ENCODE measurements around the gene LSM14B.

LSM14B gene

GRCh38 chr20:62155428-62156253 is 33.4 kb downstream of the LSM14B start:
- Histone ChIP-seq H3K36me3 (ENCODE audit: control insufficient read depth, insufficient read depth, low read length) (peaks cover 6% of the 10 kb centered on the region), H3K27ac (ENCODE audit: insufficient read depth, low read length, poor library complexity, severe bottlenecking) (no peak overlapping the region), H3K9me3 (ENCODE audit: control insufficient read depth, low read length) (no peaks in the 10 kb centered on the region), H3K4me3 (ENCODE audit: insufficient read depth, low read depth, low read length, poor library complexity, severe bottlenecking) (no peak overlapping the region), H3K27me3 (replicated peaks; ENCODE audit: control insufficient read depth, insufficient read depth, low read length, poor library complexity, severe bottlenecking) (no peaks in the 10 kb centered on the region), H3K4me1 (ENCODE audit: control insufficient read depth, insufficient read depth, low read length, poor library complexity, severe bottlenecking) (peaks cover 7% of the 10 kb centered on the region)
- no peak for DNase-seq

GRCh38 chr20:62156254-62156556 is 33.9 kb downstream of the LSM14B start:
- peaks cover 9% of the 10 kb centered on the region for H3K36me3 ChIP-seq (ENCODE audit: control insufficient read depth, insufficient read depth, low read length)
- H3K4me3 ChIP-seq (ENCODE audit: insufficient read depth, low read depth, low read length, poor library complexity, severe bottlenecking), result no peak overlapping the region
- no peaks in the 10 kb centered on the region for H3K9me3 ChIP-seq (ENCODE audit: control insufficient read depth, low read length)
- H3K4me1 ChIP-seq (ENCODE audit: control insufficient read depth, insufficient read depth, low read length, poor library complexity, severe bottlenecking), result peaks cover 7% of the 10 kb centered on the region
- no peak overlapping the region for H3K27ac ChIP-seq (ENCODE audit: insufficient read depth, low read length, poor library complexity, severe bottlenecking)
- no peaks in the 10 kb centered on the region for H3K27me3 ChIP-seq (replicated peaks; ENCODE audit: control insufficient read depth, insufficient read depth, low read length, poor library complexity, severe bottlenecking)
- no peak for DNase-seq

- H3K27ac ChIP-seq (ENCODE audit: insufficient read depth, low read length, poor library complexity, severe bottlenecking), result no peak overlapping the region
- peak; percentile 44 to 58 (median 52) for DNase-seq
- no peaks in the 10 kb centered on the region for H3K9me3 ChIP-seq (ENCODE audit: control insufficient read depth, low read length)
- peaks cover 7% of the 10 kb centered on the region for H3K4me1 ChIP-seq (ENCODE audit: control insufficient read depth, insufficient read depth, low read length, poor library complexity, severe bottlenecking)
- H3K36me3 ChIP-seq (ENCODE audit: control insufficient read depth, insufficient read depth, low read length), result peaks cover 14% of the 10 kb centered on the region
- no peaks in the 10 kb centered on the region for H3K27me3 ChIP-seq (replicated peaks; ENCODE audit: control insufficient read depth, insufficient read depth, low read length, poor library complexity, severe bottlenecking)
- H3K4me3 ChIP-seq (ENCODE audit: insufficient read depth, low read depth, low read length, poor library complexity, severe bottlenecking), result no peak overlapping the region
Observed at GRCh38 chr20:62156592-62157386, 34.5 kb downstream of the LSM14B start.

- no peak overlapping the region for H3K4me3 ChIP-seq (ENCODE audit: insufficient read depth, low read depth, low read length, poor library complexity, severe bottlenecking)
- no peaks in the 10 kb centered on the region for H3K27me3 ChIP-seq (replicated peaks; ENCODE audit: control insufficient read depth, insufficient read depth, low read length, poor library complexity, severe bottlenecking)
- no peak for DNase-seq
- H3K36me3 ChIP-seq (ENCODE audit: control insufficient read depth, insufficient read depth, low read length), result peaks cover 16% of the 10 kb centered on the region
- H3K9me3 ChIP-seq (ENCODE audit: control insufficient read depth, low read length), result no peaks in the 10 kb centered on the region
- H3K4me1 ChIP-seq (ENCODE audit: control insufficient read depth, insufficient read depth, low read length, poor library complexity, severe bottlenecking), result peaks cover 7% of the 10 kb centered on the region
- no peak overlapping the region for H3K27ac ChIP-seq (ENCODE audit: insufficient read depth, low read length, poor library complexity, severe bottlenecking)
Observed at GRCh38 chr20:62157387-62158087, 35.3 kb downstream of the LSM14B start.

GRCh38 chr20:62158088-62158400 is 35.8 kb downstream of the LSM14B start:
- Histone ChIP-seq H3K27ac (ENCODE audit: insufficient read depth, low read length, poor library complexity, severe bottlenecking) (no peak overlapping the region), H3K27me3 (replicated peaks; ENCODE audit: control insufficient read depth, insufficient read depth, low read length, poor library complexity, severe bottlenecking) (no peaks in the 10 kb centered on the region), H3K36me3 (ENCODE audit: control insufficient read depth, insufficient read depth, low read length) (peaks cover 18% of the 10 kb centered on the region), H3K9me3 (ENCODE audit: control insufficient read depth, low read length) (no peaks in the 10 kb centered on the region), H3K4me1 (ENCODE audit: control insufficient read depth, insufficient read depth, low read length, poor library complexity, severe bottlenecking) (peaks cover 7% of the 10 kb centered on the region), H3K4me3 (ENCODE audit: insufficient read depth, low read depth, low read length, poor library complexity, severe bottlenecking) (no peak overlapping the region)
- DNase-seq, result no peak

- Histone ChIP-seq H3K4me1 (ENCODE audit: control insufficient read depth, insufficient read depth, low read length, poor library complexity, severe bottlenecking) (peaks cover 7% of the 10 kb centered on the region), H3K27me3 (replicated peaks; ENCODE audit: control insufficient read depth, insufficient read depth, low read length, poor library complexity, severe bottlenecking) (no peaks in the 10 kb centered on the region), H3K36me3 (ENCODE audit: control insufficient read depth, insufficient read depth, low read length) (peaks cover 18% of the 10 kb centered on the region), H3K9me3 (ENCODE audit: control insufficient read depth, low read length) (no peaks in the 10 kb centered on the region), H3K27ac (ENCODE audit: insufficient read depth, low read length, poor library complexity, severe bottlenecking) (no peak overlapping the region), H3K4me3 (ENCODE audit: insufficient read depth, low read depth, low read length, poor library complexity, severe bottlenecking) (no peak overlapping the region)
- DNase-seq, result no peak
Observed at GRCh38 chr20:62158541-62158940, 36.3 kb downstream of the LSM14B start.

GRCh38 chr20:62159052-62159451 is 36.8 kb downstream of the LSM14B start:
- Histone ChIP-seq H3K4me1 (ENCODE audit: control insufficient read depth, insufficient read depth, low read length, poor library complexity, severe bottlenecking) (peaks cover 7% of the 10 kb centered on the region), H3K27ac (ENCODE audit: insufficient read depth, low read length, poor library complexity, severe bottlenecking) (no peak overlapping the region), H3K27me3 (replicated peaks; ENCODE audit: control insufficient read depth, insufficient read depth, low read length, poor library complexity, severe bottlenecking) (no peaks in the 10 kb centered on the region), H3K4me3 (ENCODE audit: insufficient read depth, low read depth, low read length, poor library complexity, severe bottlenecking) (no peak overlapping the region), H3K9me3 (ENCODE audit: control insufficient read depth, low read length) (no peaks in the 10 kb centered on the region), H3K36me3 (ENCODE audit: control insufficient read depth, insufficient read depth, low read length) (peaks cover 22% of the 10 kb centered on the region)
- DNase-seq, result no peak

GRCh38 chr20:62159839-62160238 is 37.6 kb downstream of the LSM14B start:
- no peaks in the 10 kb centered on the region for H3K27me3 ChIP-seq (replicated peaks; ENCODE audit: control insufficient read depth, insufficient read depth, low read length, poor library complexity, severe bottlenecking)
- peak in 1 of 3 donors; percentile 19 for DNase-seq
- no peak overlapping the region for H3K4me3 ChIP-seq (ENCODE audit: insufficient read depth, low read depth, low read length, poor library complexity, severe bottlenecking)
- H3K27ac ChIP-seq (ENCODE audit: insufficient read depth, low read length, poor library complexity, severe bottlenecking), result no peak overlapping the region
- H3K9me3 ChIP-seq (ENCODE audit: control insufficient read depth, low read length), result no peaks in the 10 kb centered on the region
- H3K36me3 ChIP-seq (ENCODE audit: control insufficient read depth, insufficient read depth, low read length), result peaks cover 25% of the 10 kb centered on the region
- peaks cover 7% of the 10 kb centered on the region for H3K4me1 ChIP-seq (ENCODE audit: control insufficient read depth, insufficient read depth, low read length, poor library complexity, severe bottlenecking)

GRCh38 chr20:62160253-62160652 is 38.0 kb downstream of the LSM14B start:
- H3K4me3 ChIP-seq (ENCODE audit: insufficient read depth, low read depth, low read length, poor library complexity, severe bottlenecking), result no peak overlapping the region
- peaks cover 7% of the 10 kb centered on the region for H3K4me1 ChIP-seq (ENCODE audit: control insufficient read depth, insufficient read depth, low read length, poor library complexity, severe bottlenecking)
- H3K9me3 ChIP-seq (ENCODE audit: control insufficient read depth, low read length), result no peaks in the 10 kb centered on the region
- no peaks in the 10 kb centered on the region for H3K27me3 ChIP-seq (replicated peaks; ENCODE audit: control insufficient read depth, insufficient read depth, low read length, poor library complexity, severe bottlenecking)
- H3K36me3 ChIP-seq (ENCODE audit: control insufficient read depth, insufficient read depth, low read length), result peaks cover 27% of the 10 kb centered on the region
- H3K27ac ChIP-seq (ENCODE audit: insufficient read depth, low read length, poor library complexity, severe bottlenecking), result no peak overlapping the region
- no peak for DNase-seq

GRCh38 chr20:62160876-62161275 is 38.6 kb downstream of the LSM14B start:
- no peak overlapping the region for H3K27ac ChIP-seq (ENCODE audit: insufficient read depth, low read length, poor library complexity, severe bottlenecking)
- H3K4me3 ChIP-seq (ENCODE audit: insufficient read depth, low read depth, low read length, poor library complexity, severe bottlenecking), result no peak overlapping the region
- peaks cover 7% of the 10 kb centered on the region for H3K4me1 ChIP-seq (ENCODE audit: control insufficient read depth, insufficient read depth, low read length, poor library complexity, severe bottlenecking)
- H3K9me3 ChIP-seq (ENCODE audit: control insufficient read depth, low read length), result no peaks in the 10 kb centered on the region
- peaks cover 33% of the 10 kb centered on the region for H3K36me3 ChIP-seq (ENCODE audit: control insufficient read depth, insufficient read depth, low read length)
- no peak for DNase-seq
- no peaks in the 10 kb centered on the region for H3K27me3 ChIP-seq (replicated peaks; ENCODE audit: control insufficient read depth, insufficient read depth, low read length, poor library complexity, severe bottlenecking)
